Coronary artery (tissue), 2 donors: Measurements from ENCODE around the gene VEGFC.

Experiments
- DNase-seq: peaks from one replicate; pipeline ENCODE4 v3.0.0-alpha.2; 2017; ENCODE audit warnings: low spot score
- H3K27ac ChIP-seq, 2 donors: fragments of 200-600 bp; sonication (generic); one replicate each; pipeline ENCODE4 v1.5.1; 2016 to 2019
- H3K4me3 ChIP-seq: fragments of 200-600 bp; sonication (generic); 2 replicates; pipeline ENCODE4 v1.5.1; 2016; ENCODE audit warnings: mild to moderate bottlenecking, moderate library complexity
- TF ChIP-seq, protein P1 (sequence below): fragments of 200-600 bp; sonication (generic); IDR thresholded peaks from one replicate; pipeline ENCODE4 v1.5.1; 2019; ENCODE audit warnings: antibody characterized with exemption

VEGFC gene

DNA sequence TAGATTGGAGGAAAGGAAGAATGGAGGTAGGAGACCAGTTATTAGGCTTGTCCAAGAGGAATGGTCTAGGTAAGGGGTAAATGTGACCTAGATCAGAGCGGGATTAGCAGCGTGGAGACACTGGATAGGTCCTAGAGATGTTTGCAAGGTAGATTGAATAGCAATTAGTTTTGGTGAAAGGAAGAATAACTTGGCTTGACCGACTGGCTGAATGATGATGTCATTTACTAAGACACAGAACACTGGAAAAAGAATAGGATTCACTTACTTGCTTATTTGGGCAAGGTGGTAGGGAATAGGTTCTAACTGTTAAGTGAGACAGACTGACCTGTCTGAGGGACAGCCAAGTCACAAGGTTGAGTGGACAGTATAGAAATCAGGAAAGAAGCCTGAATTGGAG is 71.3 kb downstream of the VEGFC start:
- DNase-seq, result no peak
- no peak overlapping the region for H3K4me3 ChIP-seq
- TF ChIP-seq, protein P1, sequence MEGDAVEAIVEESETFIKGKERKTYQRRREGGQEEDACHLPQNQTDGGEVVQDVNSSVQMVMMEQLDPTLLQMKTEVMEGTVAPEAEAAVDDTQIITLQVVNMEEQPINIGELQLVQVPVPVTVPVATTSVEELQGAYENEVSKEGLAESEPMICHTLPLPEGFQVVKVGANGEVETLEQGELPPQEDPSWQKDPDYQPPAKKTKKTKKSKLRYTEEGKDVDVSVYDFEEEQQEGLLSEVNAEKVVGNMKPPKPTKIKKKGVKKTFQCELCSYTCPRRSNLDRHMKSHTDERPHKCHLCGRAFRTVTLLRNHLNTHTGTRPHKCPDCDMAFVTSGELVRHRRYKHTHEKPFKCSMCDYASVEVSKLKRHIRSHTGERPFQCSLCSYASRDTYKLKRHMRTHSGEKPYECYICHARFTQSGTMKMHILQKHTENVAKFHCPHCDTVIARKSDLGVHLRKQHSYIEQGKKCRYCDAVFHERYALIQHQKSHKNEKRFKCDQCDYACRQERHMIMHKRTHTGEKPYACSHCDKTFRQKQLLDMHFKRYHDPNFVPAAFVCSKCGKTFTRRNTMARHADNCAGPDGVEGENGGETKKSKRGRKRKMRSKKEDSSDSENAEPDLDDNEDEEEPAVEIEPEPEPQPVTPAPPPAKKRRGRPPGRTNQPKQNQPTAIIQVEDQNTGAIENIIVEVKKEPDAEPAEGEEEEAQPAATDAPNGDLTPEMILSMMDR, result no peak
- H3K27ac ChIP-seq, result no peak overlapping the region

DNA sequence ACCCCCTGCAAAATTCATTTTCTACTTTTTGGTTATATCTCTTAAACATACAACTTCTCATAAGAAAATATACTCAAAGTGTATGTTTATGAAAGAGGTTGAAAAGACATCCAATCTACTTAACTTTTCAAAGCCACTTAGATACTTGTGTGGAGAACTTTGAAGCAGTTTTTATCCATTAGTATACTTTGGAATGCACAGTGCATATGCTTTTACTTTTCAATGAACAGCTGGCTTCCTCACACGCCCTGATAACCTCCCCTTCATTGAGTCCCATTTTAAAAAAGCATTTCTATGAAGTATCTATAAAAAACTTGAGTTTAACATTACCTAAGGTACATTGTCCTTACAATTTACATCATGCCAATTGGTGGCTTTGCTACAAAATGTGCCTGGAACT is 73.8 kb downstream of the VEGFC start:
- TF ChIP-seq, protein P1, result no peak
- Histone ChIP-seq H3K27ac (no peak overlapping the region), H3K4me3 (no peak overlapping the region)
- no peak for DNase-seq

DNA sequence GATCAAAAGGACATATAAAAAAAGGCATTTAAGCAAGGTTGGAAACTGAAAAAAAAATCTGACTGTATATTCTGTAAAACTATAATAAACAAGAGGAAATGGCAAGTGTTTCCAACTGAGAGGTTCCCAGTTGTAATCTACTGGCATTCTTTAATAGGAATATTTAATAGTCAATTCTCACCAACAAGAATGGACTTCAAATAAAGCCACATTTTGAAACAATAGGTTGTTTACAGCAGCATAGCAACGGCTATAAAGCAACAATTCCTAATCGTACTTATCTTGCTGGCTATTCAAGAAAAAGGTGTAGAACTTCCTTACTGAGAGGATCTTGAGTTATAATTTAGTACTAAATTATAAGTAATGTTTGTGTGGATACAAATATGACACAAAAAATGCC is 75.5 kb downstream of the VEGFC start:
- no peak overlapping the region for H3K27ac ChIP-seq
- no peak overlapping the region for H3K4me3 ChIP-seq
- DNase-seq, result no peak
- TF ChIP-seq, protein P1, result no peak

DNA sequence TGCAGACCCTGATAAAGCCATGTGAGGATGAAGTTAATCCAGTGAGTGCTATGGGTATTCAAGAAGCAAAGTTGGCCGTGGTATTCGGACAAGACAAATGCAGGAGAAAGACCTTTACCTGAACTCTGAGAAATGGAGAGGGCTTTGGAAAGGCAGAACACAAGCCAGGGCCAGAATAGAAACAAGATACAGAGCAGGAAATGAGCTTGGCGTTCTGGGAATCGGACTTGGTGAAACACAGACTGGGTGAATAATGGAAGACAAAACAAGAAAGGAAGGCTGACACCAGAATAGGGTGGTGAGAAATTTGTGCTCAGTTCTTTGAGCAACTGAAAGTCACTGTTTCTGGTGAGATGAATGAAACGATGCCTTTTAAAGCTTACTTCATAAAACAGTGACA is 83.3 kb downstream of the VEGFC start:
- H3K27ac ChIP-seq, result no peak overlapping the region
- no peak overlapping the region for H3K4me3 ChIP-seq
- TF ChIP-seq, protein P1, result no peak
- no peak for DNase-seq

DNA sequence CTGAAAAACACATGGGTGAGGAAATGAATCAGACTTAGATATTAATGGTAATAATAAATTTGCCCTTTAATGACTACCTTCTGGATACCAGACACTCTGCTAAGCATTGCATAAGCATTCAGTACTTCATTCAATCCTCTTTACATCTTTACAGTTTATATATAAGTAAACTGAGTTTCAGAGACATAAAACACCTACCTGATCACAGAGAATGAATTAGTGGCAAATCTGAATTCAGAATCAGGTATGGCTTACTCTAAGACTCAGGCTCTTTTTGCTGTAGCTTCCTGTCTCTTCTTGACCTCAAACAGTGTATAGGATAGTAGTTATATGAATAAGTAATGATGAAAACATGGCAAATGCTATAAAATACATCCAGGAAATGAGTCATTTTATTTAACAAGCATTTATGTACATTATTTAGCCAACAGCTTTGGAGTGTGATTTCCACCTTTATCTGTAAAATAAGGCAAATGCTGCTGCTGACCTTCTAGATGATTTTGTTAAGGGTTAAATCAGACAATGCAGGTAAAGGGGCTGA is 83.9 kb downstream of the VEGFC start:
- Histone ChIP-seq H3K4me3 (no peak overlapping the region), H3K27ac (no peak overlapping the region)
- TF ChIP-seq, protein P1, result no peak
- DNase-seq, result no peak

DNA sequence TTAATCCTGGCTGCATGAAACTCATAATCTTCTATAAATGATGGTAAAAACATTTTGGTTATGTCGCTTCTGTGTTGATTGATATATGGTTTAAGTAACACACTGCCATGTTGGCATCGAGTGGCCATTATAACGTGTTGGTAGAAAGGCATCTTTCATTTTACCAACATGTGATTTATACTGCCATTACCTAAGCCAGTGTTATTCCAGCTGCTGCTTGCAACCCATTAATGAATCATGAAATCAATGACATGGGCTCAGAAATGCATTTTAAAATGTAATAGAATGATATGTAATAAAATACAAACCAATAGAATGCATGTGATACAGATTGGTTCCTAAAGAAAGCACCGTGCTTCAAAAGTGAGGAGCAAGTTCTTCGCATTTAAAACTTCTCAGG is 102.0 kb downstream of the VEGFC start:
- Histone ChIP-seq H3K27ac (no peak overlapping the region), H3K4me3 (no peak overlapping the region)
- TF ChIP-seq, protein P1, result no peak
- DNase-seq, result no peak

DNA sequence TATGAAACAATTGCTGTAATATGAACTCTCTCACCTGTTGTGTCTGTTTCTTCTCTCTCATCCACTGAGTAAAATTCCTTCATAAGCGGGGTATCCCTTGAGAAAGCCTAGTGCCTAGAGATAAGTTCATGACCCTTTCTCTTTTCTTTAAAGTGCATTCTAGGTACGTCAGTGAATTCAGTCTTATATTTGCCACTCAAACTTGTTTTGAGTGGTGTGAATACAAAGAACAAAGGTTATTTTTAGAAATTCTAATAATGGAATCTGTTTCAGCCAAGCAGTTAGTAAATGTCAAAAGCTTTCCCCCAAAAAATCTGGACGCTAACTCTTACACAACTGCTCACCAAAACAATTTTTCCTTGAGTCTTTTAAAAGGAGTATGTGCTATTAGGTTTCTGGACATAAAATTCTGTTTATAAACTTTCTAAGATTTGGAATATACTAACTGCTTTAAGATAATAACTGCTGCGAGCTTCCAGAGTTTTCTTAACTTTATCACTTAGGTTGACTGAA is 112.0 kb downstream of the VEGFC start:
- no peak overlapping the region for H3K4me3 ChIP-seq
- peak overlapping the region in 1 of 2 donors; percentile 27 for H3K27ac ChIP-seq
- DNase-seq, result no peak
- TF ChIP-seq, protein P1, result no peak
